Neural progenitor cell (in vitro differentiated cells): Measurements from ENCODE around the gene MAP3K9.

ENCODE experiments used
- CTCF ChIP-seq: fragments of 200-600 bp; sonication (generic); IDR thresholded peaks from 2 replicates; pipeline ENCODE4 v1.5.1; 2017; ENCODE audit warnings: antibody characterized with exemption, mild to moderate bottlenecking
- EZH2 ChIP-seq: fragments of 200-600 bp; sonication (generic); IDR thresholded peaks from 2 replicates; pipeline ENCODE4 v1.6.1; 2017; ENCODE audit warnings: antibody characterized with exemption, mild to moderate bottlenecking, moderate library complexity

- TF ChIP-seq CTCF = no peak
- TF ChIP-seq EZH2 = no peak
Measured at GRCh38 chr14:70754991-70755390, 54.3 kb downstream of the MAP3K9 start.
